Epidermal melanocyte (primary cell): ENCODE data around the gene NEK6.

Experiments
- DNase-seq: peaks from one replicate; pipeline ENCODE4 v3.0.0; 2011; ENCODE audit warnings: low spot score; ENCODE audit not compliant: insufficient read length

NEK6 gene

GRCh38 chr9:124277420-124277819 is 19.7 kb downstream of the NEK6 start:
- no peak for DNase-seq

GRCh38 chr9:124278054-124278540 is 20.3 kb downstream of the NEK6 start:
- DNase-seq: no peak

- no peak for DNase-seq
Observed at GRCh38 chr9:124279531-124280175, 21.9 kb downstream of the NEK6 start.

GRCh38 chr9:124280176-124280691 is 22.5 kb downstream of the NEK6 start:
- DNase-seq: no peak

GRCh38 chr9:124281931-124282371 is 24.2 kb downstream of the NEK6 start:
- no peak for DNase-seq

GRCh38 chr9:124282442-124283227 is 24.9 kb downstream of the NEK6 start:
- no peak for DNase-seq

GRCh38 chr9:124283228-124283814 is 25.6 kb downstream of the NEK6 start:
- DNase-seq: no peak

- no peak for DNase-seq
Observed at GRCh38 chr9:124284237-124284831, 26.6 kb downstream of the NEK6 start.

GRCh38 chr9:124284940-124285441 is 27.2 kb downstream of the NEK6 start:
- DNase-seq: peak; percentile 39

- no peak for DNase-seq
Observed at GRCh38 chr9:124285490-124285889, 27.7 kb downstream of the NEK6 start.

GRCh38 chr9:124285903-124286291 is 28.1 kb downstream of the NEK6 start:
- peak; percentile 88 for DNase-seq

GRCh38 chr9:124286292-124286931 is 28.7 kb downstream of the NEK6 start:
- DNase-seq: no peak

GRCh38 chr9:124290053-124290591 is 32.4 kb downstream of the NEK6 start:
- no peak for DNase-seq

GRCh38 chr9:124290743-124291554 is 33.2 kb downstream of the NEK6 start:
- DNase-seq: no peak

GRCh38 chr9:124291801-124292396 is 34.1 kb downstream of the NEK6 start:
- no peak for DNase-seq

GRCh38 chr9:124292696-124293593 is 35.2 kb downstream of the NEK6 start:
- no peak for DNase-seq

GRCh38 chr9:124293718-124294506 is 36.2 kb downstream of the NEK6 start:
- no peak for DNase-seq
